GM19455 (cell line): Measurements from ENCODE around the gene AFAP1L1.

Experiments
- ATAC-seq: cut with Tn5 transposase; IDR thresholded peaks from one replicate; pipeline ENCODE4 v1.9.1; 2021; ENCODE audit not compliant: unreplicated experiment

AFAP1L1 gene

GRCh38 chr5:149283626-149284480 is 12.2 kb downstream of the AFAP1L1 start:
- no peak for ATAC-seq

- no peak for ATAC-seq
Measured at GRCh38 chr5:149284501-149284900, 12.8 kb downstream of the AFAP1L1 start.

GRCh38 chr5:149285153-149285552 is 13.5 kb downstream of the AFAP1L1 start:
- ATAC-seq = no peak

- no peak for ATAC-seq
Measured at GRCh38 chr5:149288436-149288835, 16.8 kb downstream of the AFAP1L1 start.

GRCh38 chr5:149289301-149289700 is 17.6 kb downstream of the AFAP1L1 start:
- ATAC-seq = no peak

GRCh38 chr5:149294872-149295829 is 23.5 kb downstream of the AFAP1L1 start:
- no peak for ATAC-seq

GRCh38 chr5:149297340-149298025 is 25.8 kb downstream of the AFAP1L1 start:
- ATAC-seq = no peak

GRCh38 chr5:149298163-149298562 is 26.5 kb downstream of the AFAP1L1 start:
- ATAC-seq = no peak

GRCh38 chr5:149298842-149299404 is 27.3 kb downstream of the AFAP1L1 start:
- ATAC-seq = no peak

GRCh38 chr5:149299451-149300054 is 27.9 kb downstream of the AFAP1L1 start:
- ATAC-seq = no peak

GRCh38 chr5:149300441-149300840 is 28.8 kb downstream of the AFAP1L1 start:
- no peak for ATAC-seq

- ATAC-seq = no peak
Measured at GRCh38 chr5:149301049-149301743, 29.5 kb downstream of the AFAP1L1 start.

GRCh38 chr5:149301744-149302380 is 30.2 kb downstream of the AFAP1L1 start:
- ATAC-seq = no peak

GRCh38 chr5:149302641-149303040 is 31.0 kb downstream of the AFAP1L1 start:
- no peak for ATAC-seq

GRCh38 chr5:149303210-149303609 is 31.6 kb downstream of the AFAP1L1 start:
- ATAC-seq = no peak

- ATAC-seq = no peak
Measured at GRCh38 chr5:149304195-149305078, 32.8 kb downstream of the AFAP1L1 start.

GRCh38 chr5:149309354-149309753 is 37.7 kb downstream of the AFAP1L1 start:
- ATAC-seq = no peak

- ATAC-seq = no peak
Measured at GRCh38 chr5:149310488-149310887, 38.8 kb downstream of the AFAP1L1 start.
